SK-N-SH (cell line): Measurements from ENCODE around the gene KLHL12. TPM values are rescaled to one million over a fixed set of nuclear protein-coding genes. Genes with fewer than 3 reads are reported as not detected.

Experiments
- CTCF ChIA-PET: fragments of 300-600, 350-600 bp; formaldehyde crosslinking; extraction: SDS; loops from one replicate; lab custom pipeline; 2021; lab: Yijun Ruan, JAX
- POLR2A ChIA-PET: fragments of 350-600 bp; sonication (Branson Sonifier 250); formaldehyde crosslinking; extraction: SDS; loops from one replicate; lab custom pipeline; 2020; ENCODE audit warnings: antibody characterized with exemption, inconsistent platforms; lab: Yijun Ruan, JAX
- DNase-seq: peaks from one replicate; pipeline ENCODE4 v3.0.0; 2012
- H2AFZ ChIP-seq: fragments of 200-600 bp; sonication (generic); 2 replicates; pipeline ENCODE4 v1.8.1; 2016; ENCODE audit warnings: antibody characterized with exemption, mild to moderate bottlenecking, low read depth
- H3F3A ChIP-seq: fragments of 200-600 bp; sonication (generic); replicated peaks from 2 replicates; pipeline ENCODE3; 2016; ENCODE audit warnings: antibody characterized with exemption, mild to moderate bottlenecking; ENCODE audit not compliant: insufficient read depth
- H3K27ac ChIP-seq, 2 experiments: fragments of 200-500 bp in 1 of 2; fragments of 200-600 bp in 1 of 2; sonication (Bioruptor generic) in 1 of 2; sonication (generic), shearing (Covaris generic) in 1 of 2; 2 replicates each; pipeline versions ENCODE4 v1.5.1 to v1.6.1; 2014 to 2016; ENCODE audit warnings: low read depth in 2 of 2, inconsistent platforms in 1 of 2, low read length in 1 of 2, mild to moderate bottlenecking in 1 of 2, mixed read lengths in 1 of 2
- H3K27me3 ChIP-seq: fragments of 200-600 bp; sonication (generic), shearing (Covaris generic); 2 replicates; pipeline ENCODE4 v1.6.1; 2016; ENCODE audit warnings: mixed run types; ENCODE audit not compliant: insufficient read depth
- H3K36me3 ChIP-seq, 2 experiments: fragments of 200-500 bp in 1 of 2; fragments of 200-600 bp in 1 of 2; sonication (Bioruptor generic) in 1 of 2; sonication (generic) in 1 of 2; replicated peaks in 1 of 2; 2 replicates each; pipeline versions ENCODE3 to v1.5.1; 2014 to 2016; ENCODE audit warnings: low read length in 1 of 2, mild to moderate bottlenecking in 1 of 2; ENCODE audit not compliant: insufficient read depth in 2 of 2, control insufficient read depth in 1 of 2
- H3K4me1 ChIP-seq, 2 experiments: fragments of 200-500 bp in 1 of 2; fragments of 200-600 bp in 1 of 2; sonication (Bioruptor generic) in 1 of 2; sonication (generic), shearing (Covaris generic) in 1 of 2; 2 replicates each; pipeline versions ENCODE4 v1.5.1 to v1.6.1; 2014 to 2016; ENCODE audit warnings: low read depth in 1 of 2, low read length in 1 of 2, mixed run types in 1 of 2; ENCODE audit not compliant: insufficient read depth in 2 of 2, control insufficient read depth in 1 of 2
- H3K4me2 ChIP-seq: fragments of 200-600 bp; sonication (generic), shearing (Covaris generic); 2 replicates; pipeline ENCODE4 v1.6.1; 2017; ENCODE audit warnings: mixed run types
- H3K4me3 ChIP-seq, 2 experiments: fragments of 200-500 bp in 1 of 2; fragments of 200-600 bp in 1 of 2; sonication (Bioruptor generic) in 1 of 2; sonication (generic), shearing (Covaris generic) in 1 of 2; 2 replicates each; pipeline versions ENCODE4 v1.5.1 to v1.8.1; 2014 to 2016; ENCODE audit warnings: low read depth in 2 of 2, inconsistent platforms in 1 of 2, low read length in 1 of 2, mild to moderate bottlenecking in 1 of 2, mixed read lengths in 1 of 2, moderate library complexity in 1 of 2
- H3K79me2 ChIP-seq: fragments of 200-600 bp; sonication (generic); 2 replicates; pipeline ENCODE4 v1.8.1; 2017; ENCODE audit warnings: mild to moderate bottlenecking; ENCODE audit not compliant: insufficient read depth
- H3K9ac ChIP-seq: fragments of 200-600 bp; sonication (generic); 2 replicates; pipeline ENCODE4 v1.6.1; 2017; ENCODE audit warnings: mixed run types
- H3K9me2 ChIP-seq: fragments of 200-600 bp; sonication (generic); 2 replicates; pipeline ENCODE4 v1.6.1; 2017; ENCODE audit warnings: mixed run types
- H3K9me3 ChIP-seq: fragments of 200-600 bp; sonication (generic); 2 replicates; pipeline ENCODE4 v1.6.1; 2017; ENCODE audit warnings: mixed run types, mild to moderate bottlenecking, moderate library complexity
- H4K20me1 ChIP-seq: fragments of 200-600 bp; sonication (generic); 2 replicates; pipeline ENCODE4 v1.6.1; 2017; ENCODE audit warnings: mild to moderate bottlenecking, mixed run types; ENCODE audit not compliant: insufficient read depth
- ELF1 ChIP-seq: IDR thresholded peaks from 2 replicates; pipeline ENCODE4 v1.4.0; 2012
- EP300 ChIP-seq, 2 experiments: IDR thresholded peaks; 2 replicates each; pipeline versions ENCODE4 v1.4.0 to v1.6.1; 2012; ENCODE audit warnings: borderline replicate concordance in 1 of 2, low read depth in 1 of 2, low read length in 1 of 2
- FOXJ3 ChIP-seq: sonication (generic); formaldehyde crosslinking; IDR thresholded peaks from 2 replicates; pipeline ENCODE4 v1.5.1; 2020; ENCODE audit warnings: mild to moderate bottlenecking, missing genetic modification reagents
- FOXM1 ChIP-seq: IDR thresholded peaks from 2 replicates; pipeline ENCODE4 v1.4.0; 2012; ENCODE audit warnings: low read depth, mild to moderate bottlenecking
- MEF2A ChIP-seq: IDR thresholded peaks from 2 replicates; pipeline ENCODE4 v1.4.0; 2012; ENCODE audit warnings: low read depth, borderline replicate concordance
- RXRA ChIP-seq: IDR thresholded peaks from 2 replicates; pipeline ENCODE4 v1.4.0; 2012; ENCODE audit warnings: low read depth, mild to moderate bottlenecking, borderline replicate concordance
- TAF1 ChIP-seq: IDR thresholded peaks from 2 replicates; pipeline ENCODE4 v1.6.1; 2012; ENCODE audit warnings: low read depth, mild to moderate bottlenecking, low read length, moderate library complexity, borderline replicate concordance
- YY1 ChIP-seq: IDR thresholded peaks from 2 replicates; pipeline ENCODE4 v1.4.0; 2012; ENCODE audit warnings: low read depth, mild to moderate bottlenecking
- WGBS: methylation state at CpG from one replicate; pipeline ENCODE4 v1.1.6; 2017; ENCODE audit warnings: low lambda C conversion rate; 5-methylcytosine and 5-hydroxymethylcytosine counted together
- polyA plus RNA-seq, 3 experiments: library from polyadenylated mRNA; depleted of rRNA; stranded (reverse); fragments of >200 nt; gene quantifications; 2 replicates each; pipeline ENCODE4 v1.2.3, GENCODE V29; 2012
- TF ChIP-seq, protein P1 (sequence below): IDR thresholded peaks from 2 replicates; pipeline ENCODE4 v1.4.0; 2012; ENCODE audit warnings: low read depth
- TF ChIP-seq, protein P2 (sequence below): IDR thresholded peaks from 2 replicates; pipeline ENCODE4 v1.4.0; 2012; ENCODE audit warnings: low read depth, borderline replicate concordance
- TF ChIP-seq, protein P3 (sequence below): fragments of 150-350 bp; IDR thresholded peaks from 2 replicates; pipeline ENCODE4 v1.6.1; 2017; ENCODE audit warnings: antibody characterized with exemption, low read length, low read depth, borderline replicate concordance

KLHL12 gene
- polyA plus RNA-seq, 1 of the 3 experiments (the other 2 are of a cell fraction): 22.6 TPM

DNA sequence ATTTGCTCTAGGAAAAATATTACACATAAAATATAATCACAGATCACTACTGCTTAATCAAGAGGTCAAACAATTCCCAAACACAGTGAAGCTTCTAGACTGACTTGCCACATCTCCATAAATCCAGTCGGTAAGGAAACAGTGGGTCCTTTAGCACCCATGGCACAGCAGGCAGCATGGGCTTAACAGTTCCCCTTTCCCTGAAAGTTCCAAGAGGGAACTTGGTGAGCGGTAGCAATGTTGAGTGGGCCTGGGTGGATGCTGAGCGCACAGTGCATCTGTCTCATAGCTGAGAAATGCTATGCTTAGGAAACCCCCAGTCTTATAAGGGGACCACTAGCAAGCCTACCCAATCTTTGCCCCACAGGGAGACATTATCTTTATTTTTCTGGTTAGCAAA is 47.8 kb upstream of the KLHL12 start:
- Histone ChIP-seq H3K27me3 (peaks cover 47% of the 10 kb centered on the region; the same call in 1 of the 2 replicates), H3F3A (no peaks in the 10 kb centered on the region), H3K36me3 (no peaks in the 10 kb centered on the region), H3K9ac (no peak overlapping the region), H3K4me1 (no peaks in the 10 kb centered on the region), H3K9me3 (no peaks in the 10 kb centered on the region), H3K27ac (no peak overlapping the region), H3K9me2 (no peaks in the 10 kb centered on the region), H3K79me2 (no peaks in the 10 kb centered on the region), H4K20me1 (no peaks in the 10 kb centered on the region), H3K4me3 (no peak overlapping the region), H2AFZ (no peak overlapping the region), H3K4me2 (no peak overlapping the region)
- 69% methylated on average over 3 of the region's 3 CpGs for WGBS
- ChIA-PET CTCF (interaction anchor here (1.6 kb wide), 1 partner anchor 25 kb away, joined by 5 read pairs; no protein-coding TSS in a partner anchor), POLR2A (no interaction called here)
- no peak for DNase-seq
- TF ChIP-seq YY1 (no peak), TAF1 (no peak), EP300 (IDR thresholded peaks at IDR 0.05; ENCODE audit: borderline replicate concordance in 1 of 2, low read depth in 1 of 2, low read length in 1 of 2) (no peak), FOXJ3 (CRISPR knock-in tag) (no peak)
- TF ChIP-seq, protein P1, sequence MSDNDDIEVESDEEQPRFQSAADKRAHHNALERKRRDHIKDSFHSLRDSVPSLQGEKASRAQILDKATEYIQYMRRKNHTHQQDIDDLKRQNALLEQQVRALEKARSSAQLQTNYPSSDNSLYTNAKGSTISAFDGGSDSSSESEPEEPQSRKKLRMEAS: no peak
- TF ChIP-seq, protein P2, sequence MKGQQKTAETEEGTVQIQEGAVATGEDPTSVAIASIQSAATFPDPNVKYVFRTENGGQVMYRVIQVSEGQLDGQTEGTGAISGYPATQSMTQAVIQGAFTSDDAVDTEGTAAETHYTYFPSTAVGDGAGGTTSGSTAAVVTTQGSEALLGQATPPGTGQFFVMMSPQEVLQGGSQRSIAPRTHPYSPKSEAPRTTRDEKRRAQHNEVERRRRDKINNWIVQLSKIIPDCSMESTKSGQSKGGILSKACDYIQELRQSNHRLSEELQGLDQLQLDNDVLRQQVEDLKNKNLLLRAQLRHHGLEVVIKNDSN: no peak
- TF ChIP-seq, protein P3, sequence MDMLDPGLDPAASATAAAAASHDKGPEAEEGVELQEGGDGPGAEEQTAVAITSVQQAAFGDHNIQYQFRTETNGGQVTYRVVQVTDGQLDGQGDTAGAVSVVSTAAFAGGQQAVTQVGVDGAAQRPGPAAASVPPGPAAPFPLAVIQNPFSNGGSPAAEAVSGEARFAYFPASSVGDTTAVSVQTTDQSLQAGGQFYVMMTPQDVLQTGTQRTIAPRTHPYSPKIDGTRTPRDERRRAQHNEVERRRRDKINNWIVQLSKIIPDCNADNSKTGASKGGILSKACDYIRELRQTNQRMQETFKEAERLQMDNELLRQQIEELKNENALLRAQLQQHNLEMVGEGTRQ: no peak

DNA sequence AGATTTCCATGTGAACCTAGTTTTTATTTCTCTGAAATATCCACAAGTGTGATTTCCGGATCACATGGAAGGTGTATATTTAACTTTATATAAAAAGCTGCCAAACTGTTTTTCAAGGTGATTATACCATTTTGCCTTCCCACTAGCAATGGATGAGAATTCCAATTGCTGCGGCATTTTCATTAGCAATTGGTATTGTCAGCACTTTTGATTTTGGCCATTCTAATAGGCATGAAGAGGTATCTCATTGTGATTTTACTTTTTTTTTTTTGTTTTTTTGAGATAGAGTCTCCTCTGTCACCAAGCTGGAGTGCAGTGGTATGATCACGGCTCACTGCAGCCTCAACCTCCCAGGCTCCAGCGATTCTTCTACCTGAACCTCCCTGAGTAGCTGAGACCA is 45.0 kb upstream of the KLHL12 start:
- H3K4me1 ChIP-seq: peaks cover 0 to 6% of the 10 kb centered on the region in 2 experiments; a peak in 1 of 4 replicates
- H4K20me1 ChIP-seq: no peaks in the 10 kb centered on the region
- peaks cover 33% of the 10 kb centered on the region; the same call in 1 of the 2 replicates for H3K27me3 ChIP-seq
- H3K79me2 ChIP-seq: no peaks in the 10 kb centered on the region
- H3K4me3 ChIP-seq: no peak overlapping the region
- ChIA-PET CTCF (interaction anchor here (2.4 to 2.8 kb wide), 2 partner anchors 20 to 27 kb away, joined by 7 to 10 read pairs; no protein-coding TSS in a partner anchor), POLR2A (no interaction called here)
- no peak for TF ChIP-seq MEF2A
- TF ChIP-seq ELF1: no peak
- TF ChIP-seq FOXM1: no peak
- no peak for TF ChIP-seq RXRA
- H3K36me3 ChIP-seq: no peaks in the 10 kb centered on the region
- peaks cover 4% of the 10 kb centered on the region for H3F3A ChIP-seq
- H3K27ac ChIP-seq: no peak overlapping the region
- WGBS: 37% methylated on average over 4 of the region's 4 CpGs
- H3K9me3 ChIP-seq: no peaks in the 10 kb centered on the region
- H3K9me2 ChIP-seq: no peaks in the 10 kb centered on the region
- H2AFZ ChIP-seq: no peak overlapping the region
- no peak overlapping the region for H3K4me2 ChIP-seq
- H3K9ac ChIP-seq: no peak overlapping the region
- DNase-seq: no peak
